ENCODE results near the gene TAPBPL.
"Not testable (repeated sequence)": the region's sequence is repeated elsewhere in the genome, so short reads cannot be mapped to it uniquely, and the experiment has no call there.

TAPBPL gene

DNA sequence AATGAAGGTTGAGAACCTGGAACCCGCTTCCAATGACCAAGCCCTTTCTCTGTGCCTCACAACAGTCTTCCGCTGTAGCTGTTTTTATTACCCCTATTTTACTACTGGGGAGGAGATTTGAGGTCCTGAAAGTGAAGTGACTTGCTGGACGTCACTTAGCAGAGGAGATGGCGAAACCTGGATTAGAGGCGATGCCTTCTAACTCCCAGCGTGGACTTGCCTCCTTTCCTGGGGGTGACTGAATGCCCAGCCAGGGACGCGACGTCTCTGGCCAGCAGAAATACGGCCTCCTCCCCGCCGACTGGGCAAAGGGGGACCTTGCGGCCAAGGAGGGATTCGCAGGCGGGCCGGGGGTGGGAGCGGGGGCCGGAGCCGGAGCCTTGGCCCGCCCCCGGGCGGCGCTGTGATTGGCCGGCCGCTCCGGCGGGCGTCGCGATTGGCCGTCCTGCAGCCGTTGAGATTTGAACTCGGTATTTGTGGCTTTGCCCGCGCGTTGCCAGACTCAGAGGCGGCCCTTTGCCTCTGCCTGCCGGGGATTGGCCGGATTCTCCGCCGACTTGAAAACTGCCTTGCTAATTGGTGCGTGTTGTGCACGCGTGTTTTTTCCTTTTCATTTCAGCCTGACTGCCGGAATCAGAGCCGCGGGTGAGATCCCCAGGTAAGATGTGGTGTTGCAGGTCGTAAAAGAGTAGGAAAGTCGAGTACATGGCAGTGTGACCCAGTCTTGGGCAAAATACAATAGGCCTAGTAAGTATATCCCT lies 41.8 kb downstream of the TAPBPL start, which contains the start of gene NCAPD2:
Gene NCAPD2, plus strand, starts transcription at position 606 of the 761 bp plus-strand sequence. CDS start 997 bp downstream, outside the sequence.
- peak; percentile 90 for DNase-seq

DNA sequence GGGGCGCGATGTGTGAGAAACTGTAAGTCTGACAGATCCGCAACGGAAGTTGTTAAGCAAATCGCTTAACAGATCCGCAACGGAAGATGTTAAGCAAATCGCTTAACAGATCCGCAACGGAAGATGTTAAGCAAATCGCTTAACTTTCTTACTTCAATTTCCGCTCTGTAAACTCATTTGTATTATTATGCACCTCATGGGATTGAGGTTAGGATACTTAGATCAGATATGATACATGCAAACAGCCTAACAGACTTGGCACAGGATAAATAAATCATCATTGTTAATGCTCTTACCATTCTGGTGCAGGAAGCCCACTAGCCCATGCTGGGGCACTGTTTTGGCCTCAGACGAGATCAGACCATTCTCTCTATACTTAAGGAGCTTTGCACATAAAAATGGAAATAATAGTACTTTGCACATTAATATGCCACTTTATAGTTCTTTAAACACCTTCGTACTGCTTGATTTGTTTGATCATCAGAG lies 42.5 kb downstream of the TAPBPL start:
- DNase-seq, result no peak

DNA sequence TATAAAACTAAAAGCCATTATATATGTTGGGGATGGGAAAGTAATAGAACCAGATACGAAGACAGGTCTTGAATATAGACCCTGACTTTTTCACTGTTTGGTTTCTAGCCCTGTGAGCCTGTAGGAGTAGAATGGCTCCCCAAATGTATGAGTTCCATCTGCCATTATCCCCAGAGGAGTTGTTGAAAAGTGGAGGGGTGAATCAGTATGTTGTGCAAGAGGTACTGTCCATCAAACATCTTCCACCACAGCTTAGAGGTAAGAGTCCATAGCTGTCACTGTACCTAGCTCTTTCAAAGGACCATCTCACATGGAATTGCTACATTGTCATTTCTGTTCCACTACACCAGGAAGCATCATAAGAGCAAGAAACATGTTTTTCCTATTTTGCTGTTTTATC lies 43.1 kb downstream of the TAPBPL start:
- no peak for DNase-seq

DNA sequence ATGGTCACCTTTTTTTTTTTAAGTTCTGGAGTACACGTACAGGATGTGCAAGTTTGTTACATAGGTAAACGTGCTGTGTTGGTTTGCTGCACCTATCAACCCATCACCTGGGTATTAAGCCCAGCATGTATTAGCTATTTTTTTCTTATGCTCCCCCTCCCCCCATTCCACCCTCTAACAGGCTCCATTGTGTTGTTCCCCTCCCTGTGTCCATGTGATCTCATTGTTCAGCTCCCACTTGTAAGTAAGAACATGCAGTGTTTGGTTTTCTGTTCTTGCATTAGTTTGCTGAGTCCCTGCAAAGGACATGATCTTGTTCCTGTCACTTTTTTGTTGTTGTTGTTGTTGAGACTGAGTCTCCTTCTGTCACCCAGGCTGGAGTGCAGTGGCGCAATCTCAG lies 45.4 kb downstream of the TAPBPL start:
- DNase-seq, result not testable (repeated sequence)

DNA sequence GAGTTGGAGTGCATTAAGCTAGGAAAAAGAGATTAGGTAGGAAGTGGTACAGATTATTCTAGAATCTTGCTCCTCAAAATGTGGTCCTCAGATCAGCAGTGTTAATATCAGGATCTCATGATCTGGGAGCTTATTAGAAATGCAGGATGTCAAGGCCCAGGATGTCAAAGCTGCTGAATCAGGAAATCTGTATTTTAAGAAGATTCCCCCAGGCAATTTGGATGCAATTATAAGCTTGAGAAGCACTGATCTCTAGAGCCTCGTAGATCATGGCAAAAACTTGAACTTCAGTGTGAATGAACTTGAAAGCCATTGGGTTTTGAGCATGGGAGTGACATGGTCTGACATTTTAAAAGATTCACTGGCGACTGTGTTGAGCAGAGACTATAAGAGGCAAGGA lies 48.6 kb downstream of the TAPBPL start:
- DNase-seq, result no peak

DNA sequence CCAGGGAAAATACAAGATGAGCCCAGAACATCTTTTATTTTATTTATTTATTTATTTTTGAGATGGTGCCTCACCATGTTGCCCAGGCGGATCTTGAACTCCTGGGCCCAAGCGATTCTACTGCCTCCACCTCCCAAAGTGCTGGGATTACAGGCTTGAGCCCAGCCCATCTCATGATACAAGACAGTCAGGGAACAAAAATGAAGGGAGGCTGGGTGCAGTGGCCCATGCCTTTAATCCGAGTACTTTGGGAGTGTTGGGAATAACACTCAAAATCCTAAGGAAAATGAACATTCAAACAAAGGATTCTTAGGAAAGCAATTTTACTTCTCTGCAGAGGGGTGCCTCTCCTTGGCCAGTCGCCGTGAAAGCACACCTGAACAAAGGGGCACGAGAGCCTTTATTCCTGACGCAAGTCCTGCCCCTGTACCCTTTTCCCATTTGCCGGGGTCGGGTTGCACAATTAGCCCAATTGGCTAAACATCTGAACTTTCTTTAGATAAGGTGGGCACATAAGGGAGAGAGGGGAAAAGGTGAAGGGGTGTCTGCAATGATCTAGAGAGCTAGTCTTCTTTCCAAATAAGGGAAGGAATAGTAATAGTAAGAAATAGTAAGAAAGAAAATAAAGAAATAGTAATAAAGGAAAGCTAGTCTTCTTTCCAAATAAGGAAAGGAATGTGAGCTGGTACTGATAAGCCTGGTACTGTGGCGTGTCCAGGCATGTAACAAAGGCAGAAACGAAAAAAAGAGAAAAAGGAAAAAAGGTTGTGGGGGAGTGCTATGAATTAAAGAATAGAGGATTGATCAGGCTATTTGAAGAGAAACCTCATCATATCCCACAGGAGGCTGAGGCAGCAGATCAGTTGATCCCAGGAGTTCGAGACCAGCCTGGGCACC lies 55.5 kb downstream of the TAPBPL start:
- DNase-seq, result no peak

DNA sequence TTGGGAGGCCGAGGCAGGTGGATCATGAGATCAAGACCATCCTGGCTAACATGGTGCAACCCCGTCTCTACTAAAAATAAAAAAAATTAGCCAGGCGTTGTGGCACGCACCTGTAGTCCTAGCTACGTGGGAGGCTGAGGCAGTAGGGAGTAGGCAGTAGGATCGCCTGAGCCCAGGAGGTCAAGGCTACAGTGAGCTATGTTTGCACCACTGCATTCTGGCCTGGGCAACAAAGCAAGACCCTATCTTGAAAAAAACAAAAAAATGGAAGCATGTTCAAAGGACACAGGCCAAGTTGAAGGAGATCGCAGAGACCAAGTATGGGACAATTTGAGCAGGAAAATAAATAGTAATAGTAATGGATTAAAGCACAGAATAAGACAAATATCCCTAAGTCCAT lies 56.2 kb downstream of the TAPBPL start:
- no peak for DNase-seq
